ENCODE measurements around the gene MAN1A1.

- TF ChIP-seq CTCF (IDR thresholded peaks at IDR 0.05), result peak in 1 of 2 donors; percentile 30
- no peak for TF ChIP-seq POLR2A (IDR thresholded peaks at IDR 0.05)
Measured at GRCh38 chr6:119350952-119351372, 1.4 kb upstream of the MAN1A1 start.

Data from suprapubic skin (tissue), 3 donors.